Gastrocnemius medialis (tissue), 4 donors: ENCODE measurements around the gene TEX19. TPM values are rescaled to one million over a fixed set of nuclear protein-coding genes. Genes with fewer than 3 reads are reported as not detected.
A peak's percentile ranks its signal among the peaks of the same experiment; 100 is the strongest.

Experiments
- ATAC-seq, 2 donors: fragments of 150-250 bp; one replicate each; pipeline ENCODE4 v1.9.1; 2016
- DNase-seq, 2 donors: peaks; one replicate each; pipeline ENCODE4 v3.0.0-alpha.2; 2019
- H3K27ac ChIP-seq, 4 donors: fragments of 200-600 bp; sonication (generic); 1 replicate in 1 of 4; 2 replicates in 3 of 4; pipeline ENCODE4 v1.5.1; 2016 to 2018; ENCODE audit warnings: mild to moderate bottlenecking in 2 of 4, moderate library complexity in 1 of 4
- H3K27me3 ChIP-seq, 3 donors: fragments of 200-600 bp; sonication (generic) in 2 of 3; 1 replicate in 1 of 3; 2 replicates in 2 of 3; pipeline versions ENCODE4 v1.5.1 to v1.6.0; 2016 to 2019; ENCODE audit warnings: mild to moderate bottlenecking in 1 of 3, moderate library complexity in 1 of 3
- H3K36me3 ChIP-seq, 2 donors: fragments of 200-600 bp; sonication (generic) in 1 of 2; one replicate each; pipeline ENCODE4 v1.5.1; 2017 to 2018
- H3K4me1 ChIP-seq, 2 donors: fragments of 200-600 bp; sonication (generic) in 1 of 2; one replicate each; pipeline ENCODE4 v1.5.1; 2016 to 2017; ENCODE audit warnings: mild to moderate bottlenecking in 2 of 2
- H3K4me3 ChIP-seq, 4 donors: fragments of 200-600 bp; sonication (generic) in 3 of 4; 1 replicate in 1 of 4; 2 replicates in 3 of 4; pipeline ENCODE4 v1.5.1; 2016 to 2019; ENCODE audit warnings: mild to moderate bottlenecking in 2 of 4
- H3K9me3 ChIP-seq, 3 donors: fragments of 200-600 bp; sonication (generic) in 2 of 3; 1 replicate in 1 of 3; 2 replicates in 2 of 3; pipeline ENCODE4 v1.5.1; 2016 to 2019
- CTCF ChIP-seq, 5 experiments: fragments of 450-650 bp in 3 of 5; fragments of 200-600 bp in 2 of 5; sonication (generic) in 2 of 5; IDR thresholded peaks in 4 of 5; conservative IDR thresholded peaks in 1 of 5; 1 replicate in 4 of 5; 2 replicates in 1 of 5; pipeline ENCODE4 v1.5.1; 2016 to 2019; ENCODE audit warnings: antibody characterized with exemption in 5 of 5, mild to moderate bottlenecking in 3 of 5, moderate library complexity in 3 of 5
- POLR2A ChIP-seq, 2 donors: fragments of 450-650 bp; IDR thresholded peaks; one replicate each; pipeline ENCODE4 v1.6.1; 2017; ENCODE audit warnings: antibody characterized with exemption in 2 of 2, mild to moderate bottlenecking in 2 of 2, moderate library complexity in 2 of 2
- in situ Hi-C, 4 donors: fragments of 200-750 bp; cut with MboI; loops; one replicate each; pipeline versions ENCODE4 v1.15.0 to v1.8.0; 2017; ENCODE audit warnings: low sequenced_read_pairs in 4 of 4
- intact Hi-C: fragments of 100-400 bp; cut with DNase I; formaldehyde crosslinking; loops from one replicate; pipeline ENCODE4 v1.15.1; 2023; ENCODE audit warnings: low total_unique reads
- total RNA-seq, 4 donors: library from RNA; depleted of rRNA; stranded (reverse); fragments of >200 nt; gene quantifications; one replicate each; pipeline versions ENCODE4 v1.1.0 to v1.2.3, GENCODE V29; 2016

TEX19 gene
- total RNA-seq, 4 donors from 2014 or later, result 0.40 TPM; not detected in 3

- H3K36me3 ChIP-seq, result no peaks in the 10 kb centered on the region
- in situ Hi-C loops, result loop anchor here in 3 of 4 donors (10.0 kb wide), 1 partner anchor 115 kb away; no protein-coding TSS in a partner anchor
- peaks cover 11 to 18% (median 13%) of the 10 kb centered on the region in 3 donors for H3K27me3 ChIP-seq
- H3K9me3 ChIP-seq, result no peaks in the 10 kb centered on the region
- H3K4me3 ChIP-seq, result no peak overlapping the region
- no peaks in the 10 kb centered on the region for H3K4me1 ChIP-seq
- DNase-seq (no peak), ATAC-seq (no peak)
- H3K27ac ChIP-seq, result no peak overlapping the region
- intact Hi-C loops, result no loop called here
- TF ChIP-seq POLR2A (IDR thresholded peaks at IDR 0.05) (no peak), CTCF (IDR thresholded peaks at IDR 0.05 in 4 of 5, conservative IDR thresholded peaks at IDR 0.05 in 1 of 5) (no peak)
Observed at GRCh38 chr17:82319619-82320062, 39.4 kb upstream of the TEX19 start.

GRCh38 chr17:82320140-82320840 is 38.8 kb upstream of the TEX19 start:
- in situ Hi-C loops, result loop anchor here in 3 of 4 donors (10.0 kb wide), 1 partner anchor 115 kb away; no protein-coding TSS in a partner anchor

GRCh38 chr17:82320956-82321927 is 37.8 kb upstream of the TEX19 start:
- Histone ChIP-seq H3K27ac (no peak overlapping the region), H3K9me3 (no peaks in the 10 kb centered on the region), H3K4me1 (no peaks in the 10 kb centered on the region), H3K36me3 (no peaks in the 10 kb centered on the region), H3K27me3 (peaks cover 0 to 2% (median 0%) of the 10 kb centered on the region in 3 donors), H3K4me3 (no peak overlapping the region)
- ATAC-seq (peak; percentile 38 to 69), DNase-seq (no peak)
- intact Hi-C loops (loop anchor here (1.0 kb wide), 3 partner anchors 20 to 116 kb away; no protein-coding TSS in a partner anchor), in situ Hi-C loops (loop anchor here in 3 of 4 donors (10.0 kb wide), 1 partner anchor 116 kb away; no protein-coding TSS in a partner anchor)
- peak; percentile 86 to 99 (median 99) for TF ChIP-seq CTCF (IDR thresholded peaks at IDR 0.05 in 4 of 5, conservative IDR thresholded peaks at IDR 0.05 in 1 of 5)
- no peak for TF ChIP-seq POLR2A (IDR thresholded peaks at IDR 0.05)

More at GRCh38 chr17:82320140-82320840, 38.8 kb upstream of the TEX19 start:
- H3K9me3 ChIP-seq, result no peaks in the 10 kb centered on the region
- TF ChIP-seq POLR2A (IDR thresholded peaks at IDR 0.05) (no peak), CTCF (IDR thresholded peaks at IDR 0.05 in 4 of 5, conservative IDR thresholded peaks at IDR 0.05 in 1 of 5) (no peak)
- H3K27ac ChIP-seq, result no peak overlapping the region
- DNase-seq (no peak), ATAC-seq (no peak)
- no peak overlapping the region for H3K4me3 ChIP-seq
- H3K27me3 ChIP-seq, result peaks cover 5 to 11% (median 9%) of the 10 kb centered on the region in 3 donors
- no peaks in the 10 kb centered on the region for H3K36me3 ChIP-seq
- no peaks in the 10 kb centered on the region for H3K4me1 ChIP-seq
- intact Hi-C loops, result no loop called here

- Histone ChIP-seq H3K27ac (no peak overlapping the region), H3K4me1 (no peaks in the 10 kb centered on the region), H3K27me3 (no peaks in the 10 kb centered on the region), H3K36me3 (no peaks in the 10 kb centered on the region), H3K9me3 (no peaks in the 10 kb centered on the region), H3K4me3 (no peak overlapping the region)
- in situ Hi-C loops, result loop anchor here in 3 of 4 donors (10.0 kb wide), 1 partner anchor 117 kb away; no protein-coding TSS in a partner anchor
- intact Hi-C loops, result loop anchor here (1.0 kb wide), 3 partner anchors 21 to 117 kb away; no protein-coding TSS in a partner anchor
- ATAC-seq (peak in 1 of 2 donors; percentile 5), DNase-seq (no peak)
- no peak for TF ChIP-seq CTCF (IDR thresholded peaks at IDR 0.05 in 4 of 5, conservative IDR thresholded peaks at IDR 0.05 in 1 of 5)
- no peak for TF ChIP-seq POLR2A (IDR thresholded peaks at IDR 0.05)
Observed at GRCh38 chr17:82321947-82322466, 37.0 kb upstream of the TEX19 start.
